Liver (tissue), 9 donors: Measurements from ENCODE around the gene DUSP8. TPM values are rescaled to one million over a fixed set of nuclear protein-coding genes. Genes with fewer than 3 reads are reported as not detected.
A peak's percentile ranks its signal among the peaks of the same experiment; 100 is the strongest.

Source experiments
- DNase-seq: peaks from one replicate; pipeline ENCODE4 v3.0.0-alpha.2; 2017; ENCODE audit warnings: low spot score
- H3K27ac ChIP-seq, 2 donors: one replicate each; pipeline ENCODE4 v1.7.0; 2013; ENCODE audit warnings: inconsistent platforms in 2 of 2, low read length in 2 of 2, control low read depth in 1 of 2, low read depth in 1 of 2, mild to moderate bottlenecking in 1 of 2
- H3K27me3 ChIP-seq, 4 donors: one replicate each; pipeline versions ENCODE4 v1.6.1 to v1.7.0; 2013; ENCODE audit warnings: low read length in 3 of 4, inconsistent platforms in 1 of 4, mild to moderate bottlenecking in 1 of 4, moderate library complexity in 1 of 4; ENCODE audit not compliant: control insufficient read depth in 4 of 4, insufficient read depth in 4 of 4
- H3K36me3 ChIP-seq, 4 donors: one replicate each; pipeline versions ENCODE4 v1.6.1 to v1.7.0; 2013; ENCODE audit warnings: low read length in 3 of 4, mild to moderate bottlenecking in 3 of 4, low read depth in 1 of 4, moderate library complexity in 1 of 4; ENCODE audit not compliant: control insufficient read depth in 4 of 4, insufficient read depth in 3 of 4
- H3K4me1 ChIP-seq, 4 donors: one replicate each; pipeline versions ENCODE4 v1.6.1 to v1.7.0; 2013; ENCODE audit warnings: low read length in 3 of 4, mild to moderate bottlenecking in 3 of 4, moderate library complexity in 1 of 4; ENCODE audit not compliant: control insufficient read depth in 4 of 4, insufficient read depth in 4 of 4
- H3K4me3 ChIP-seq, 3 donors: one replicate each; pipeline versions ENCODE4 v1.6.1 to v1.7.0; 2013; ENCODE audit warnings: low read length in 3 of 3, control low read depth in 1 of 3, low read depth in 1 of 3, mild to moderate bottlenecking in 1 of 3
- H3K9ac ChIP-seq, 2 donors: one replicate each; pipeline ENCODE4 v1.7.0; 2013; ENCODE audit warnings: low read length in 2 of 2, mild to moderate bottlenecking in 2 of 2, moderate library complexity in 2 of 2, control low read depth in 1 of 2, low read depth in 1 of 2
- H3K9me3 ChIP-seq, 4 donors: one replicate each; pipeline versions ENCODE4 v1.6.1 to v1.7.0; 2013; ENCODE audit warnings: low read length in 3 of 4; ENCODE audit not compliant: control insufficient read depth in 4 of 4
- CTCF ChIP-seq: fragments of 150-350 bp; IDR thresholded peaks from 2 replicates; pipeline ENCODE4 v1.5.1; 2017; ENCODE audit warnings: improper control_type of control experiment, low read depth, low read length; ENCODE audit not compliant: missing input control
- EGR1 ChIP-seq, 2 donors: IDR thresholded peaks; 2 replicates each; pipeline ENCODE4 v1.6.1; 2016 to 2018; ENCODE audit warnings: antibody characterized with exemption in 2 of 2, low read depth in 2 of 2
- FOXA1 ChIP-seq: IDR thresholded peaks from 2 replicates; pipeline ENCODE4 v1.6.1; 2016; ENCODE audit warnings: antibody characterized with exemption
- FOXA2 ChIP-seq: IDR thresholded peaks from 2 replicates; pipeline ENCODE4 v1.6.1; 2016; ENCODE audit warnings: antibody characterized with exemption
- GABPA ChIP-seq, 2 donors: IDR thresholded peaks in 1 of 2; conservative IDR thresholded peaks in 1 of 2; 2 replicates each; pipeline ENCODE4 v1.6.1; 2016; ENCODE audit warnings: antibody characterized with exemption in 2 of 2, mild to moderate bottlenecking in 1 of 2, moderate library complexity in 1 of 2
- HNF4A ChIP-seq, 2 donors: conservative IDR thresholded peaks; 2 replicates each; pipeline ENCODE4 v1.6.1; 2016; ENCODE audit warnings: antibody characterized with exemption in 2 of 2, mild to moderate bottlenecking in 2 of 2
- HNF4G ChIP-seq: IDR thresholded peaks from 2 replicates; pipeline ENCODE4 v1.6.1; 2016; ENCODE audit warnings: antibody characterized with exemption
- JUND ChIP-seq, 2 donors: IDR thresholded peaks; 2 replicates each; pipeline ENCODE4 v1.6.1; 2016; ENCODE audit warnings: antibody characterized with exemption in 2 of 2
- RAD21 ChIP-seq, 2 donors: IDR thresholded peaks; 2 replicates each; pipeline ENCODE4 v1.6.1; 2016; ENCODE audit warnings: antibody characterized with exemption in 2 of 2, mild to moderate bottlenecking in 2 of 2
- RXRA ChIP-seq, 2 donors: IDR thresholded peaks; 2 replicates each; pipeline ENCODE4 v1.6.1; 2017 to 2018; ENCODE audit warnings: antibody characterized with exemption in 2 of 2, mild to moderate bottlenecking in 1 of 2
- SP1 ChIP-seq: IDR thresholded peaks from 2 replicates; pipeline ENCODE4 v1.6.1; 2018; ENCODE audit warnings: antibody characterized with exemption, mild to moderate bottlenecking
- WGBS: extraction: QIAGEN DNeasy Blood & Tissue Kit; methylation state at CpG from one replicate; pipeline ENCODE4 v1.1.7; 2013; 5-methylcytosine and 5-hydroxymethylcytosine counted together
- polyA plus RNA-seq, 2 donors: library from polyadenylated mRNA; stranded (reverse) in 1 of 2; unstranded in 1 of 2; fragments of 200-250 nt in 1 of 2; fragments of >200 nt in 1 of 2; fragmentation: Nextera tagmentation in 1 of 2; extraction: Ambion mirVana in 1 of 2; gene quantifications; one replicate each; pipeline versions ENCODE4 v1.2.1 to v1.2.3, GENCODE V29; 2013 to 2015
- total RNA-seq, 2 donors: library from RNA; depleted of rRNA; stranded (reverse); fragments of >200 nt; gene quantifications; one replicate each; pipeline ENCODE4 v1.2.3, GENCODE V29; 2014
- TF ChIP-seq, protein P1 (sequence below): IDR thresholded peaks from 2 replicates; pipeline ENCODE4 v1.6.1; 2016; ENCODE audit warnings: antibody characterized with exemption
- TF ChIP-seq, protein P2 (sequence below): IDR thresholded peaks from 2 replicates; pipeline ENCODE4 v1.6.1; 2016; ENCODE audit warnings: antibody characterized with exemption
- donor health status: healthy.
- donor health status: healthy.
- donor health status: healthy.
- donor health status: healthy.
- donor health status: healthy.

Gene DUSP8
- total and polyA plus RNA-seq, 4 donors: 0.06 to 0.33 (median 0.21) TPM

GRCh38 chr11:1547467-1548098 lies 24.5 kb downstream of the DUSP8 start:
- DNase-seq: no peak
- Histone ChIP-seq H3K36me3 (no peaks in the 10 kb centered on the region), H3K27me3 (peaks cover 0 to 2% (median 0%) of the 10 kb centered on the region in 4 donors), H3K9me3 (no peaks in the 10 kb centered on the region), H3K27ac (no peak overlapping the region), H3K4me3 (peak overlapping the region in 1 of 3 donors; percentile 31), H3K9ac (no peak overlapping the region), H3K4me1 (peaks cover 2 to 27% (median 13%) of the 10 kb centered on the region in 4 donors)
- TF ChIP-seq GABPA (IDR thresholded peaks at IDR 0.05 in 1 of 2, conservative IDR thresholded peaks at IDR 0.05 in 1 of 2) (no peak), RXRA (IDR thresholded peaks at IDR 0.05) (no peak), HNF4G (no peak), FOXA1 (no peak), CTCF (no peak), EGR1 (IDR thresholded peaks at IDR 0.05; ENCODE audit: low read depth in 2 of 2) (no peak), SP1 (no peak), JUND (IDR thresholded peaks at IDR 0.05) (no peak), HNF4A (conservative IDR thresholded peaks at IDR 0.05) (no peak), FOXA2 (no peak)
- TF ChIP-seq, protein P1, sequence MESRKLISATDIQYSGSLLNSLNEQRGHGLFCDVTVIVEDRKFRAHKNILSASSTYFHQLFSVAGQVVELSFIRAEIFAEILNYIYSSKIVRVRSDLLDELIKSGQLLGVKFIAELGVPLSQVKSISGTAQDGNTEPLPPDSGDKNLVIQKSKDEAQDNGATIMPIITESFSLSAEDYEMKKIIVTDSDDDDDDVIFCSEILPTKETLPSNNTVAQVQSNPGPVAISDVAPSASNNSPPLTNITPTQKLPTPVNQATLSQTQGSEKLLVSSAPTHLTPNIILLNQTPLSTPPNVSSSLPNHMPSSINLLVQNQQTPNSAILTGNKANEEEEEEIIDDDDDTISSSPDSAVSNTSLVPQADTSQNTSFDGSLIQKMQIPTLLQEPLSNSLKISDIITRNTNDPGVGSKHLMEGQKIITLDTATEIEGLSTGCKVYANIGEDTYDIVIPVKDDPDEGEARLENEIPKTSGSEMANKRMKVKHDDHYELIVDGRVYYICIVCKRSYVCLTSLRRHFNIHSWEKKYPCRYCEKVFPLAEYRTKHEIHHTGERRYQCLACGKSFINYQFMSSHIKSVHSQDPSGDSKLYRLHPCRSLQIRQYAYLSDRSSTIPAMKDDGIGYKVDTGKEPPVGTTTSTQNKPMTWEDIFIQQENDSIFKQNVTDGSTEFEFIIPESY: no peak
- 17% methylated on average over 33 of the region's 33 CpGs for WGBS

- peaks cover 0 to 2% (median 0%) of the 10 kb centered on the region in 4 donors for H3K27me3 ChIP-seq
- TF ChIP-seq CTCF (peak; percentile 59), RXRA (IDR thresholded peaks at IDR 0.05) (no peak), FOXA2 (no peak), RAD21 (IDR thresholded peaks at IDR 0.05) (peak; percentile 53 to 67)
- TF ChIP-seq, protein P2, sequence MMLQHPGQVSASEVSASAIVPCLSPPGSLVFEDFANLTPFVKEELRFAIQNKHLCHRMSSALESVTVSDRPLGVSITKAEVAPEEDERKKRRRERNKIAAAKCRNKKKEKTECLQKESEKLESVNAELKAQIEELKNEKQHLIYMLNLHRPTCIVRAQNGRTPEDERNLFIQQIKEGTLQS: no peak
- WGBS: 3% methylated on average over 106 of the region's 106 CpGs
- no peaks in the 10 kb centered on the region for H3K36me3 ChIP-seq
- H3K4me3 ChIP-seq: peak overlapping the region in 1 of 3 donors; percentile 31
- peaks cover 2 to 27% (median 13%) of the 10 kb centered on the region in 4 donors for H3K4me1 ChIP-seq
- no peak overlapping the region for H3K27ac ChIP-seq
- H3K9me3 ChIP-seq: no peaks in the 10 kb centered on the region
- no peak for DNase-seq
- no peak overlapping the region for H3K9ac ChIP-seq
Measured at GRCh38 chr11:1546536-1547466, 25.3 kb downstream of the DUSP8 start.
